Muscle layer of colon (tissue), 2 donors: ENCODE results near the gene PLPP7.
"Not testable (repeated sequence)": the region's sequence is repeated elsewhere in the genome, so short reads cannot be mapped to it uniquely, and the experiment has no call there.

Experiments used
- H3K27ac ChIP-seq: one replicate; pipeline ENCODE4 v1.7.0; 2013; ENCODE audit warnings: low read depth, mild to moderate bottlenecking, low read length, moderate library complexity
- H3K27me3 ChIP-seq, 2 donors: one replicate each; pipeline ENCODE4 v1.7.0; 2013; ENCODE audit warnings: low read length in 2 of 2, mild to moderate bottlenecking in 2 of 2; ENCODE audit not compliant: insufficient read depth in 2 of 2, control insufficient read depth in 1 of 2
- H3K36me3 ChIP-seq: one replicate; pipeline ENCODE4 v1.7.0; 2013; ENCODE audit warnings: mild to moderate bottlenecking, low read length; ENCODE audit not compliant: insufficient read depth
- H3K4me1 ChIP-seq: one replicate; pipeline ENCODE4 v1.7.0; 2013; ENCODE audit warnings: mild to moderate bottlenecking, low read length; ENCODE audit not compliant: insufficient read depth
- H3K4me3 ChIP-seq, 2 donors: one replicate each; pipeline ENCODE4 v1.7.0; 2013; ENCODE audit warnings: low read length in 2 of 2, low read depth in 1 of 2, mild to moderate bottlenecking in 1 of 2, moderate library complexity in 1 of 2
- H3K9ac ChIP-seq: one replicate; pipeline ENCODE4 v1.7.0; 2013; ENCODE audit warnings: low read length
- H3K9me3 ChIP-seq: one replicate; pipeline ENCODE4 v1.7.0; 2013; ENCODE audit warnings: mild to moderate bottlenecking, low read length
- donor health status: abdominal sarcoma.
- donor health status: Adenocarcinoma of cecum.

PLPP7 gene

GRCh38 chr9:131331996-131332395 is 42.5 kb downstream of the PLPP7 start:
- H3K27ac ChIP-seq, H3K9ac ChIP-seq, H3K9me3 ChIP-seq, H3K4me1 ChIP-seq, H3K36me3 ChIP-seq, H3K27me3 ChIP-seq, H3K4me3 ChIP-seq: not testable (repeated sequence)

DNA sequence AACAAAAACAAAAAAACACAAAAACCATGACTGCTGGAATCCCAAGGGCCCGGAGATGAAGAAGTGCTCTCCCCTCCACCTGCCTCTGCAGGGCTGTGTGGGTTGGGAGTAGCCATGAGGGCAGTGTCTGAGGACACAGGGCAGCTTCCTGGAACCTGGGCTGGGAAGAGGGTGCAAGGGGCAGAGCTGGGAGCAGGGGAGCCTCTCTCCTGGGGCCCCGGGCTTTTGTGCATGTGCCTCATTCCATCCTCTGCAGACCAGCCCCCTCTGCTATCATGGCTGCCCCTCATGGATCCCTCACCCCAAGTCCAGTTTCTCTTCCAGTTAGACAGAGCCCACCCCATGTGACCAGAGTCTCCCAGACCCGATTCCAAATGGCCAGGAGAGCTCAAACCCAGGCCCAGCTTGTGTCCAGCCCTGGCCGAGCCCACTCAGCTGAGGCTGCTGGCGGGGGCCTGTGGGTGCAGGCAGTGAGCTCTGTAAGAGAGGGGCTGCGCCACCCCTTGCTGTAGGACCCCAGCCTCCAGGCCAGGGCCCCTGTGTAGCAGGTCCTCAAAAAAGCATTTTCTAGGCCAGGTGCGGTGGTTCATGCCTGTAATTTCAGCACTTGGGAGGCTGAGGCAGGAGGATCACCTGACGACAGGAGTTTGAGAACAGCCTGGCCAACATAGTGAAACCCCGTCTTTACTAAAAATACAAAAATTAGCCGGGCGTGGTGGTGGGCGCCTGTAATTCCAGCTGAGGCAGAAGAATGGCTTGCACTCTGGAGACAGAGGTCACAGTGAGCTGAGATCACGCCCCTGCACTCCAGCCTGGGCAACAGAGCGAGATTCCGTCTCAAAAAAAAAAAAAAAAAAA is 44.5 kb downstream of the PLPP7 start:
- H3K9me3 ChIP-seq: no peaks in the 10 kb centered on the region
- no peak overlapping the region for H3K4me3 ChIP-seq
- H3K27ac ChIP-seq: no peak overlapping the region
- no peaks in the 10 kb centered on the region for H3K27me3 ChIP-seq
- H3K36me3 ChIP-seq: no peaks in the 10 kb centered on the region
- no peaks in the 10 kb centered on the region for H3K4me1 ChIP-seq
- H3K9ac ChIP-seq: no peak overlapping the region

GRCh38 chr9:131334629-131335367 is 45.3 kb downstream of the PLPP7 start:
- H3K4me3 ChIP-seq: no peak overlapping the region
- no peaks in the 10 kb centered on the region for H3K27me3 ChIP-seq
- H3K9ac ChIP-seq: no peak overlapping the region
- H3K4me1 ChIP-seq: no peaks in the 10 kb centered on the region
- H3K27ac ChIP-seq: no peak overlapping the region
- no peaks in the 10 kb centered on the region for H3K36me3 ChIP-seq
- no peaks in the 10 kb centered on the region for H3K9me3 ChIP-seq

DNA sequence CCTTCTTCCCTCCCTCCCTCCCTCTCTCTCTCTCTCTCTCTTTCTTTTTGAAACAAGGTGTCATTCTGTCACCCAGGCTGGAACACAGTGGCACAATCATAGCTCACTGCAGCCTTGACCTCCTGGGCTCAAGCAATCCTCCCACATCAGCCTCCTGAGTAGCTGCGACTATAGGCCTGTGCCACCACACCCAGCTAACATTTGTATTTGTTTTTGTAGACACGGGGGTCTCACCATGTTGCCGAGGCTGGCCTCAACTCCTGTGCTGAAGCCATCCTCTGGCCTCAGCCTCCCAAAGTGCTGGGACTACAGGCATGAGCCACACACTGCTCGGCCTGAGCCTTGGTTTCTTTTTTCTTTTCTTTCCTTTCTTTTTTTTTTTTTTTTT is 45.8 kb downstream of the PLPP7 start:
- no peaks in the 10 kb centered on the region for H3K4me1 ChIP-seq
- H3K9ac ChIP-seq: no peak overlapping the region
- H3K36me3 ChIP-seq: no peaks in the 10 kb centered on the region
- H3K27me3 ChIP-seq: no peaks in the 10 kb centered on the region
- no peaks in the 10 kb centered on the region for H3K9me3 ChIP-seq
- no peak overlapping the region for H3K4me3 ChIP-seq
- no peak overlapping the region for H3K27ac ChIP-seq

GRCh38 chr9:131337131-131337848 is 47.8 kb downstream of the PLPP7 start:
- Histone ChIP-seq H3K27me3 (no peaks in the 10 kb centered on the region), H3K9me3 (no peaks in the 10 kb centered on the region), H3K4me1 (no peaks in the 10 kb centered on the region), H3K36me3 (no peaks in the 10 kb centered on the region), H3K4me3 (no peak overlapping the region), H3K9ac (no peak overlapping the region), H3K27ac (no peak overlapping the region)

DNA sequence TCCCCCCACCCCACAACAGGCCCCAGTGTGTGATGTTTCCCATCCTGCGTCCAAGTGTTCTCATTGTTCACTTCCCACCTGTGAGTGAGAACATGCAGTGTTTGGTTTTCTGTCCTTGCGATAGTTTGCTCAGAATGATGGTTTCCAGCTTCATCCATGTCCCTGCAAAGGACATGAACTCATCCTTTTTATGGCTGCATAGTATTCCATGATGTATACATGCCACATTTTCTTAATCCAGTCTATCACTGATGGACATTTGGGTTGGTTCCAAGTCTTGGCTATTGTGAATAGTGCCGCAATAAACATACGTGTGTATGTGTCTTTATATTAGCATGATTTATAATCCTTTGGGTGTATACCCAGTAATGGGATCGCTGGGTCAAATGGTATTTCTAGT is 49.7 kb downstream of the PLPP7 start:
- not testable (repeated sequence) for H3K27me3 ChIP-seq

DNA sequence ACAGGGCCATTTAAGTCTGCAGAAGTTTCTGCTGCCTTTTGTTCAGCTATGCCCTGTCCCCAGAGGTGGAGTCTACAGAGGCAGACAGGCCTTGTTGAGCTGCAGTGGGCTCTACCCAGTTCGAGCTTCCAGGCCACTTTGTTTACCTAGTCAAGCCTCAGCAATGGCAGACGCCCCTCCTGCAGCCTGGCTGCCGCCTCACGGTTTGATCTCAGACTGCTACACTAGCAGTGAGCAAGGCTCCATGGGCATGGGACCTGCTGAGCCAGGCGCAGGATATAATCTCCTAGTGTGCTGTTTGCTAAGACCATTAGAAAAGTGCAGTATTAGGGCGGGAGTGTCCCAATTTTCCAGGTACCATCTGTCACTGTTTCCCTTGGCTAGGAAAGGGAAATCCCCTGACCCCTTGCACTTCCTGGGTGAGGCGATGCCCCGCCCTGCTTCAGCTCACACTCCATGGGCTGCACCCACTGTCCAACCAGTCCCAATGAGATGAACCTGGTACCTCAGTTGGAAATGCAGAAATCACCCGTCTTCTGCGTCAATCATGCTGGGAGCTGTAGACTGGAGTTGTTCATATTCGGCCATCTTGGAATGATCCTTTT is 55.5 kb downstream of the PLPP7 start:
- not testable (repeated sequence) for H3K4me3 ChIP-seq, H3K9ac ChIP-seq, H3K27me3 ChIP-seq, H3K4me1 ChIP-seq, H3K36me3 ChIP-seq, H3K27ac ChIP-seq, H3K9me3 ChIP-seq

More for the DNA sequence above, 49.7 kb downstream of the PLPP7 start:
- H3K27ac ChIP-seq, H3K4me3 ChIP-seq, H3K4me1 ChIP-seq, H3K9me3 ChIP-seq, H3K36me3 ChIP-seq, H3K9ac ChIP-seq: not testable (repeated sequence)

- Histone ChIP-seq H3K27ac (no peak overlapping the region), H3K4me3 (no peak overlapping the region), H3K27me3 (peaks cover 0 to 9% of the 10 kb centered on the region in 2 donors), H3K9ac (no peak overlapping the region), H3K36me3 (no peaks in the 10 kb centered on the region), H3K4me1 (peaks cover 4% of the 10 kb centered on the region), H3K9me3 (no peaks in the 10 kb centered on the region)
These were observed 57.0 kb downstream of the PLPP7 start for GRCh38 chr9:131346559-131346958.

DNA sequence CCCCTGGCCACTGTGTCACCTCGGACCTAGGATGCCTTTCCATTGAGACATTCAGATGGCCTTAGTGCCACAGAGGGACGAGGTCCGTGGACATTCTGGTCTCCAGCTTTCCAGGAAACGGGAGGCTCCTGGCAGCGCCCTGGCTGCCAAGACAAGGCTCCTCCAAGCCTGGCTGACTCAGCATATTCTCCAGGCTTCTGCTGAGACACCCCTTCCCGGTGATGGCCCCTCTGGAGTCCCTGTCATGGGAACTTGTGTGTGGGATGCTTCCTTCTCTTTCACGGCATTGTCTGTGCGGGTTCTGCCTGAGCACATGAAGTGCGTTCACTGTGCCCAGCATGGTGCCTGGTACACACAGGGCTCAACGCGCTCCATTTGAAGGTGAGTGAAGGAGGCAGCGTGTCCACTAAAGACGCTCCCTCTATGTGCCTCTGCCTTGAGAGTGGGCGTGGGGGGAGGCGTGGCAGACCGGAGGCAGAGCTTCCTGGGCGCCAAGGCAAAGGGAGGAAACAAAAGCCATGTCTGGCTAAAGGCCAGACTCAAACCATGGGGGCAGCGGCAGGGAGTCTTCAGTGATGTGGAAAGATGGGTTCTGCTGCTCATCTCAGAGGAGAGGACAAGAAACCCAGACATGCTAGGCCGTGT is 58.0 kb downstream of the PLPP7 start:
- peaks cover 0 to 9% of the 10 kb centered on the region in 2 donors for H3K27me3 ChIP-seq
- no peak overlapping the region for H3K27ac ChIP-seq

GRCh38 chr9:131348631-131349521 is 59.4 kb downstream of the PLPP7 start:
- Histone ChIP-seq H3K27ac (no peak overlapping the region), H3K4me3 (no peak overlapping the region), H3K27me3 (peaks cover 0 to 9% of the 10 kb centered on the region in 2 donors)

More for the DNA sequence above, 58.0 kb downstream of the PLPP7 start:
- H3K9ac ChIP-seq: no peak overlapping the region
- H3K36me3 ChIP-seq: no peaks in the 10 kb centered on the region
- H3K4me1 ChIP-seq: peaks cover 4% of the 10 kb centered on the region
- H3K9me3 ChIP-seq: no peaks in the 10 kb centered on the region
- H3K4me3 ChIP-seq: no peak overlapping the region

More at GRCh38 chr9:131348631-131349521, 59.4 kb downstream of the PLPP7 start:
- H3K9ac ChIP-seq: no peak overlapping the region
- H3K4me1 ChIP-seq: peaks cover 4% of the 10 kb centered on the region
- no peaks in the 10 kb centered on the region for H3K9me3 ChIP-seq
- H3K36me3 ChIP-seq: no peaks in the 10 kb centered on the region
